GM19043 (cell line): ENCODE measurements around the gene VSTM4.

ENCODE experiments used
- ATAC-seq: cut with Tn5 transposase; IDR thresholded peaks from one replicate; pipeline ENCODE4 v1.9.1; 2021; ENCODE audit warnings: low read depth; ENCODE audit not compliant: unreplicated experiment

VSTM4 gene

GRCh38 chr10:49052069-49052468 lies 63.3 kb downstream of the VSTM4 start:
- no peak for ATAC-seq

GRCh38 chr10:49050906-49051305 lies 64.4 kb downstream of the VSTM4 start:
- no peak for ATAC-seq

- ATAC-seq, result no peak
Measured at GRCh38 chr10:49050366-49050765, 65.0 kb downstream of the VSTM4 start.

GRCh38 chr10:49049660-49050059 lies 65.7 kb downstream of the VSTM4 start:
- no peak for ATAC-seq

- no peak for ATAC-seq
Measured at GRCh38 chr10:49047128-49047639, 68.1 kb downstream of the VSTM4 start.

- ATAC-seq, result no peak
Measured at GRCh38 chr10:49044293-49045193, 70.8 kb downstream of the VSTM4 start.

- ATAC-seq, result no peak
Measured at GRCh38 chr10:49040601-49041000, 74.7 kb downstream of the VSTM4 start.

GRCh38 chr10:49039409-49039808 lies 75.9 kb downstream of the VSTM4 start:
- no peak for ATAC-seq

GRCh38 chr10:49038711-49039110 lies 76.6 kb downstream of the VSTM4 start:
- ATAC-seq, result no peak

- ATAC-seq, result no peak
Measured at GRCh38 chr10:49037187-49037586, 78.1 kb downstream of the VSTM4 start.

GRCh38 chr10:49036638-49037037 lies 78.7 kb downstream of the VSTM4 start:
- no peak for ATAC-seq

- ATAC-seq, result no peak
Measured at GRCh38 chr10:49035920-49036319, 79.4 kb downstream of the VSTM4 start.

- ATAC-seq, result no peak
Measured at GRCh38 chr10:49034925-49035324, 80.4 kb downstream of the VSTM4 start.

- no peak for ATAC-seq
Measured at GRCh38 chr10:49033939-49034338, 81.4 kb downstream of the VSTM4 start.

- no peak for ATAC-seq
Measured at GRCh38 chr10:49029666-49030065, 85.7 kb downstream of the VSTM4 start.

GRCh38 chr10:49028639-49029038 lies 86.7 kb downstream of the VSTM4 start:
- no peak for ATAC-seq

GRCh38 chr10:49025347-49025983 lies 89.9 kb downstream of the VSTM4 start:
- ATAC-seq, result no peak

- no peak for ATAC-seq
Measured at GRCh38 chr10:49024484-49024883, 90.8 kb downstream of the VSTM4 start.

- ATAC-seq, result no peak
Measured at GRCh38 chr10:49023752-49024151, 91.6 kb downstream of the VSTM4 start.

- ATAC-seq, result no peak
Measured at GRCh38 chr10:49023071-49023470, 92.3 kb downstream of the VSTM4 start.

- ATAC-seq, result no peak
Measured at GRCh38 chr10:49021685-49022084, 93.6 kb downstream of the VSTM4 start.

- ATAC-seq, result no peak
Measured at GRCh38 chr10:49015700-49016099, 99.6 kb downstream of the VSTM4 start.
